GM08714 (cell line): Measurements from ENCODE around the gene CLIC3.

ENCODE experiments used
- H3K4me3 ChIP-seq: fragments of 200-500 bp; sonication (Bioruptor generic); 2 replicates; pipeline ENCODE4 v1.5.1; 2014; ENCODE audit warnings: mild to moderate bottlenecking, low read length, inconsistent platforms
- ZNF274 ChIP-seq: IDR thresholded peaks from 2 replicates; pipeline ENCODE4 v1.6.1; 2012; ENCODE audit warnings: mild to moderate bottlenecking, low read depth, low read length

The CLIC3 gene

GRCh38 chr9:136978073-136978864 lies 18.1 kb downstream of the CLIC3 start:
- TF ChIP-seq ZNF274 = no peak
- no peak overlapping the region for H3K4me3 ChIP-seq

- no peak overlapping the region for H3K4me3 ChIP-seq
- no peak for TF ChIP-seq ZNF274
Observed at GRCh38 chr9:136977649-136978072, 18.7 kb downstream of the CLIC3 start.

GRCh38 chr9:136977223-136977622 lies 19.1 kb downstream of the CLIC3 start, which contains the start of gene PTGDS:
PTGDS (plus strand) TSS chr9:136977504; CDS start chr9:136977579, 75 bp downstream.
- no peak within 1 kb of the TSS for H3K4me3 ChIP-seq
- TF ChIP-seq ZNF274 = no peak

- H3K4me3 ChIP-seq = no peak overlapping the region
- no peak for TF ChIP-seq ZNF274
Observed at GRCh38 chr9:136975644-136976043, 20.7 kb downstream of the CLIC3 start.

GRCh38 chr9:136974817-136975535 lies 21.4 kb downstream of the CLIC3 start:
- no peak overlapping the region for H3K4me3 ChIP-seq
- TF ChIP-seq ZNF274 = no peak

- TF ChIP-seq ZNF274 = no peak
- no peak overlapping the region for H3K4me3 ChIP-seq
Observed at GRCh38 chr9:136973618-136974617, 22.4 kb downstream of the CLIC3 start.

- TF ChIP-seq ZNF274 = no peak
- H3K4me3 ChIP-seq = no peak overlapping the region
Observed at GRCh38 chr9:136972743-136973142, 23.6 kb downstream of the CLIC3 start.

- no peak for TF ChIP-seq ZNF274
- no peak overlapping the region for H3K4me3 ChIP-seq
Observed at GRCh38 chr9:136972335-136972734, 24.0 kb downstream of the CLIC3 start.

GRCh38 chr9:136971746-136972145 lies 24.6 kb downstream of the CLIC3 start:
- no peak for TF ChIP-seq ZNF274

GRCh38 chr9:136970361-136970760 lies 26.0 kb downstream of the CLIC3 start:
- no peak overlapping the region for H3K4me3 ChIP-seq
- TF ChIP-seq ZNF274 = no peak

More at GRCh38 chr9:136971746-136972145, 24.6 kb downstream of the CLIC3 start:
- H3K4me3 ChIP-seq = no peak overlapping the region

- no peak overlapping the region for H3K4me3 ChIP-seq
- TF ChIP-seq ZNF274 = no peak
Observed at GRCh38 chr9:136969774-136970173, 26.6 kb downstream of the CLIC3 start.

- TF ChIP-seq ZNF274 = no peak
- H3K4me3 ChIP-seq = no peak overlapping the region
Observed at GRCh38 chr9:136969150-136969549, 27.2 kb downstream of the CLIC3 start.

- no peak overlapping the region for H3K4me3 ChIP-seq
- no peak for TF ChIP-seq ZNF274
Observed at GRCh38 chr9:136968333-136969127, 27.8 kb downstream of the CLIC3 start.
